ENCODE data around the gene PUS7L.
A peak's percentile ranks its signal among the peaks of the same experiment; 100 is the strongest.
"Not testable (repeated sequence)": the region's sequence is repeated elsewhere in the genome, so short reads cannot be mapped to it uniquely, and the experiment has no call there.

Gene PUS7L

GRCh38 chr12:43758728-43759563 is at the start of gene PUS7L, which contains the start of gene IRAK4:
Gene PUS7L (minus strand): TSS chr12:43758790. CDS start chr12:43755245, 3,545 bp downstream.
Gene IRAK4 (plus strand): TSS chr12:43758951. CDS start chr12:43768112, 9,161 bp downstream.
- DNase-seq: peak; percentile 96

GRCh38 chr12:43807386-43807785 is 48.8 kb upstream of the PUS7L start:
- no peak for DNase-seq

GRCh38 chr12:43806737-43807072 is 48.1 kb upstream of the PUS7L start:
- DNase-seq: no peak

- DNase-seq: peak; percentile 47
These were observed 47.5 kb upstream of the PUS7L start, which contains the start of gene TWF1 for GRCh38 chr12:43805860-43806736. Gene TWF1 (minus strand): TSS chr12:43806317. CDS start chr12:43806245, 72 bp downstream.

GRCh38 chr12:43805149-43805859 is 46.7 kb upstream of the PUS7L start:
- peak; percentile 24 for DNase-seq

- no peak for DNase-seq
These were observed 39.1 kb upstream of the PUS7L start for GRCh38 chr12:43797561-43798217.

GRCh38 chr12:43795716-43796280 is 37.2 kb upstream of the PUS7L start:
- peak; percentile 69 for DNase-seq

- DNase-seq: no peak
These were observed 31.4 kb upstream of the PUS7L start for GRCh38 chr12:43789941-43790340.

- DNase-seq: no peak
These were observed 28.5 kb upstream of the PUS7L start for GRCh38 chr12:43786899-43787693.

GRCh38 chr12:43776498-43776897 is 17.9 kb upstream of the PUS7L start:
- DNase-seq: no peak

- no peak for DNase-seq
These were observed 7.7 kb upstream of the PUS7L start for GRCh38 chr12:43766291-43766690.

GRCh38 chr12:43764528-43764927 is 5.9 kb upstream of the PUS7L start:
- DNase-seq: no peak

- DNase-seq: no peak
These were observed 5.2 kb upstream of the PUS7L start for GRCh38 chr12:43763769-43764168.

GRCh38 chr12:43762596-43762995 is 4.0 kb upstream of the PUS7L start:
- DNase-seq: no peak

GRCh38 chr12:43761500-43761899 is 2.9 kb upstream of the PUS7L start:
- no peak for DNase-seq

- DNase-seq: no peak
These were observed 1.8 kb upstream of the PUS7L start for GRCh38 chr12:43760396-43760795.

GRCh38 chr12:43758247-43758727 is 303 bp downstream of the PUS7L start:
- DNase-seq: no peak

- no peak for DNase-seq
These were observed 4.6 kb downstream of the PUS7L start for GRCh38 chr12:43754015-43754414.

GRCh38 chr12:43751360-43751759 is 7.2 kb downstream of the PUS7L start:
- DNase-seq: not testable (repeated sequence)

- no peak for DNase-seq
These were observed 7.8 kb downstream of the PUS7L start for GRCh38 chr12:43750814-43751213.

- no peak for DNase-seq
These were observed 9.6 kb downstream of the PUS7L start for GRCh38 chr12:43749016-43749415.

Measured in DMS79 (cell line).